ENCODE results near the gene POMP. TPM values are rescaled to one million over a fixed set of nuclear protein-coding genes. Genes with fewer than 3 reads are reported as not detected.
A peak's percentile ranks its signal among the peaks of the same experiment; 100 is the strongest.

POMP gene
- polyA plus RNA-seq (2011; rRNA removed) (74.9 and 111 TPM in 2 replicates), polyA plus RNA-seq (2017; fragmentation: RNase III; extraction: RNeasy Plus Mini Kit Qiagen cat#74134 plus additional on column Dnase treatment) (99.0 to 112 TPM (median 105 TPM) in 3 replicates), polyA minus RNA-seq (2011; rRNA and poly(A)+ RNA removed) (17.5 and 18.1 TPM in 2 replicates)
- polyA plus RNA-seq (2012; cell fraction: cytosol; rRNA removed): 23.7 and 27.8 TPM in 2 replicates
- polyA plus RNA-seq (2012; cell fraction: nucleus; rRNA removed): 5.5 and 9.4 TPM in 2 replicates

GRCh38 chr13:28658796-28659620 is at the start of gene POMP:
Gene POMP, plus strand, starts transcription at chr13:28659130. Its CDS starts 55 bp downstream, at chr13:28659185.
- Histone ChIP-seq H3K4me2 (peak within 1 kb of the TSS; percentile 94), H3K4me1 (peaks cover 27% of the 10 kb centered on the region; the same call in 2 of the 3 replicates), H3K27ac (peak within 1 kb of the TSS; percentile 95 to 99), H3K4me3 (peak within 1 kb of the TSS; percentile 95), H3K9me3 (no peaks in the 10 kb centered on the region)
- ChIA-PET POLR2A (interaction anchor here (0.5 to 1.6 kb wide), 4 partner anchors 10 to 499 kb away, joined by 3 to 7 read pairs (median 5); no protein-coding TSS in a partner anchor), CTCF (interaction anchor here (0.9 kb wide), 1 partner anchor 331 kb away, joined by 3 read pairs; no protein-coding TSS in a partner anchor)
- TF ChIP-seq MAX (IDR thresholded peaks at IDR 0.05): peak; percentile 81
- TF ChIP-seq KDM5A (IDR thresholded peaks at IDR 0.05): 0 out of 2 replicates have a peak, but pooled peaks have one; percentile 17
- no peak for TF ChIP-seq RCOR1 (IDR thresholded peaks at IDR 0.05; ENCODE audit: low read depth, low read length)
- peak; percentile 11; the same call in 1 of the 2 replicates for TF ChIP-seq GATA3 (IDR thresholded peaks at IDR 0.05; ENCODE audit: borderline replicate concordance)
- TF ChIP-seq POLR2A (IDR thresholded peaks at IDR 0.05; ENCODE audit: low read length): peak; percentile 90
- peak; percentile 77 for TF ChIP-seq PHF8 (IDR thresholded peaks at IDR 0.05; ENCODE audit: borderline replicate concordance, low read depth)
- 0 out of 2 replicates have a peak, but pooled peaks have one; percentile 6 for TF ChIP-seq MYC (IDR thresholded peaks at IDR 0.05; ENCODE audit: borderline replicate concordance, low read length)
- peak; percentile 40 to 88; a peak in 4 of 5 replicates for TF ChIP-seq JUN (IDR thresholded peaks at IDR 0.05)
- 0 out of 2 replicates have a peak, but pooled peaks have one; percentile 24 for TF ChIP-seq PBX3 (IDR thresholded peaks at IDR 0.05)
- TF ChIP-seq MAFK (IDR thresholded peaks at IDR 0.05; ENCODE audit: partially characterized antibody): peak; percentile 81
- no peak for TF ChIP-seq USF2 (IDR thresholded peaks at IDR 0.05)
- TF ChIP-seq BCL3 (IDR thresholded peaks at IDR 0.05): peak; percentile 69; the same call in 2 of the 3 replicates
- TF ChIP-seq NPAS2 (CRISPR knock-in tag; IDR thresholded peaks at IDR 0.05; ENCODE audit: borderline replicate concordance): no peak
- TF ChIP-seq NFE2L2 (conservative IDR thresholded peaks at IDR 0.05; ENCODE audit: low read length): no peak
- TF ChIP-seq MAZ (IDR thresholded peaks at IDR 0.05; ENCODE audit: borderline replicate concordance, low read depth, low read length): peak; percentile 72; the same call in 1 of the 2 replicates
- no peak for FAIRE-seq
- DNase-seq (ENCODE audit: low read depth in 1 of 2, low spot score in 1 of 2): peak; percentile 67 to 90
- under 1% methylated on average over 12 of the region's 64 CpGs for WGBS (ENCODE audit: missing lambda C conversion rate)
- peak; percentile 99 to 100 for ATAC-seq

- ATAC-seq (no peak), FAIRE-seq (no peak), DNase-seq (ENCODE audit: low read depth in 1 of 2, low spot score in 1 of 2) (no peak)
- Histone ChIP-seq H3K9me3 (no peaks in the 10 kb centered on the region), H3K4me2 (no peak overlapping the region), H3K4me3 (no peak overlapping the region), H3K4me1 (no peaks in the 10 kb centered on the region), H3K27ac (no peak overlapping the region)
- ChIA-PET POLR2A (no interaction called here), CTCF (no interaction called here)
- 67% methylated on average over 1 of the region's 1 CpG for WGBS (ENCODE audit: missing lambda C conversion rate)
- TF ChIP-seq RNF2 (IDR thresholded peaks at IDR 0.05; ENCODE audit: borderline replicate concordance, low read depth) (no peak), HOXB13 (CRISPR knock-in tag; IDR thresholded peaks at IDR 0.05; ENCODE audit: low read depth) (no peak), ELK1 (IDR thresholded peaks at IDR 0.05; ENCODE audit: low read depth, low read length) (no peak), CTCF (IDR thresholded peaks at IDR 0.05) (no peak), EHF (CRISPR knock-in tag; IDR thresholded peaks at IDR 0.05) (no peak), RAD21 (conservative IDR thresholded peaks at IDR 0.05 in 1 of 2, IDR thresholded peaks at IDR 0.05 in 1 of 2) (no peak), SMC3 (IDR thresholded peaks at IDR 0.05) (no peak), BHLHE40 (IDR thresholded peaks at IDR 0.05; ENCODE audit: low read depth, low read length) (no peak), NPAS2 (CRISPR knock-in tag; IDR thresholded peaks at IDR 0.05; ENCODE audit: borderline replicate concordance) (no peak)
These were observed 49.5 kb upstream of the POMP start for GRCh38 chr13:28609381-28609780.

Data from A549 (cell line).